GM18505 (cell line): Measurements from ENCODE around the gene USF3.

Experiments
- ATAC-seq: cut with Tn5 transposase; IDR thresholded peaks from one replicate; pipeline ENCODE4 v1.9.1; 2021; ENCODE audit not compliant: unreplicated experiment
- POLR2A ChIP-seq: IDR thresholded peaks from 4 replicates; pipeline ENCODE4 v1.6.1; 2011; ENCODE audit warnings: borderline replicate concordance; ENCODE audit not compliant: insufficient read depth, insufficient read length; ENCODE audit errors: extremely low read depth

USF3 gene

GRCh38 chr3:113629584-113630421, 66.6 kb downstream of the USF3 start:
- no peak for ATAC-seq
- no peak for TF ChIP-seq POLR2A

DNA sequence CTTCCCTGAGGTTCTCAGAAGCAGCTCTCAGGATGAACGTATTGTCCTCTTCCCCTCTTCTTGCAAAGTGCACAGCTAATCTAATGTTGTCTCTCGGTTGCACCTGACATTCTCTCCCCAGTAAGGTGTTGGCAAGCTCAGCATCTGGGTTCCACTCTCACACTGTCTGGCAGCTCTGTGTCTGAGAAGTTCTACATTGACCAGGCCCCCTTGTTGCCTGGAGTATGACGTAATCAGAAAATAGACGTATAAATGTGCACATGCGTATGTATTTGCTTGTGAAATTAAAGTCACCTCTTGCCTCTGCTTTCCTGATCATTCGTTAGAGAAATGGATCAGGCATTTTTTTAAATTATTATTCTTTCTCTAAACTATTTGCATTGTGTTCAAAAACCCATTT, 67.7 kb downstream of the USF3 start:
- no peak for ATAC-seq
- TF ChIP-seq POLR2A = no peak

DNA sequence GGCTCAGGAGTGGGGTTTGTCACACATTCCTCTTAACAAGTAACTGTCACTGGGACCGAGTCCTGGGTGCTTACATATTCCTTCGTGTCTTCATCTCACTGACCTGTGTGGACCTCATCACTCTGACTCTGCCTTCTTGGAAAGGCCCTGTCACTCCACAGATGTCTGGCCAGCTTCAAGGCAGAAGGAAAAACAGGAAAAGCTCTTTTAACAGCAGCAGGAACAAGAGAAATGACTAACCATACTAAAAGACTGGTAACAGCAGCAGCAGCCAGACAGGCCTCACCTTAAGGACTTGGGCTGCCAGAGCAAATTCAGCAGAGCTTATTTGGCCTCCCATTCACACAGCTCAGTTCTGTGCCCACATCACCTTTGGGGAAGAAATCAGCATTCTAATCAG, 68.1 kb downstream of the USF3 start:
- no peak for ATAC-seq
- TF ChIP-seq POLR2A = no peak

DNA sequence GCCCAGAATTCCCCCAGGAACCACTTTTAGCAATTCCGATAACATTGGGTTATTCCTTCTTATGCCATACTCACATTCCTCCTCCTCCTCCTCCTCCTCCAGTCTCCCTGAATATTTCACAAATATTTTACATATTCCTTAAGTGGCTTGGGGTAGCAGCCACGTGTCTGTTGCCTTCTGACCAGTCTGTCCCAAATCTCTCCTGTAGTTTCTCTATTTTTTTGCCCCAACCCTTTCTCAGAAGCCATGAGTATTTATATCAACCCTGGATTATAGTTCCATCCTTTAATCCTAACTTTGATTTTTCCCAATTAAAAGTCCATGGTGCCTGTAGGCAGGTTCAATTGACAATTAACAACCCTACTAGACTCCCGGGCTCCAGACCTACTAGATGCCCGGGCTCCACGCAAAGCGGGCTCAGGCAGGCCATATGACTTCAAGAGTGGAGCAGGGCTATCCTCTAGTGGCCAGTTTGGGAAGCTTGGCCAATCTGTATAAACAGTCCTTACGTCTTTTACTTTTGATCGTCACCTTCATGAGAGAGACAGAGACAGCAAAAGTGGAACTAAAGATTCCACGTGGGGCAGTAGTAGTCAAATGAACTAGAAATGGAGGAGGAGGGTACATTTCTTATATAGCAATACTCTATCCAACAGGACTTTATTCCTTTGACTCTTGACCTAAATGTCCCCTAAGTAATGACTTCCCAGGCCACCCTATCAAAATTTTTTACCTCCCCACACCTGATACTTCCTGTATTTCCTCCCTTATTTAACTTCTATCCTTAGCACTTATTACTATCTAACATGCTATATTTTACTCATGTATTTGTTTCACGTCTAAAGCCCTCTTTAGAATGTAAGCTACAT, 69.7 kb downstream of the USF3 start:
- no peak for ATAC-seq

DNA sequence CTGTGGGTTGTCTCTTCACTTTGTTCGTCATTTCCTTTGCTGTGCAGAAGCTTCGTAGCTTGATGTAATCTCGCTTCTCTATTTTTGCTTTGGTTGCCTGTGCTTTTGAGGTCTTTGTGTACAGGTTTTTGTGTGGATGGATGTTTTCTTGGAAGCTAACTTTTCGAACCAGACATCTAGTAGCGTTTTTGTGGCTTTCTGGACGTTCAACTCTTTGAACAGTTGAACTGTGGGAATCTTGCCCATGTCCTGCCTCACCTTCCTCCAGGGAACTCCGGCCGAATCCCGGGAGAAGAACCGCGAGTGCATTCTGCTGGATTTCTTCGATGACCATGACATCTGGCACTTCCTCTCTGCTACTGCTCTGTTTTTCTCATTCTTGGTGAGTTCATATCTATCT, 70.6 kb downstream of the USF3 start:
- ATAC-seq = no peak
- no peak for TF ChIP-seq POLR2A

More for the DNA sequence above, 69.7 kb downstream of the USF3 start:
- no peak for TF ChIP-seq POLR2A

- no peak for ATAC-seq
- TF ChIP-seq POLR2A = no peak
Observed at GRCh38 chr3:113623811-113624210, 72.6 kb downstream of the USF3 start.

GRCh38 chr3:113623324-113623723, 73.1 kb downstream of the USF3 start:
- TF ChIP-seq POLR2A = no peak
- ATAC-seq = no peak

DNA sequence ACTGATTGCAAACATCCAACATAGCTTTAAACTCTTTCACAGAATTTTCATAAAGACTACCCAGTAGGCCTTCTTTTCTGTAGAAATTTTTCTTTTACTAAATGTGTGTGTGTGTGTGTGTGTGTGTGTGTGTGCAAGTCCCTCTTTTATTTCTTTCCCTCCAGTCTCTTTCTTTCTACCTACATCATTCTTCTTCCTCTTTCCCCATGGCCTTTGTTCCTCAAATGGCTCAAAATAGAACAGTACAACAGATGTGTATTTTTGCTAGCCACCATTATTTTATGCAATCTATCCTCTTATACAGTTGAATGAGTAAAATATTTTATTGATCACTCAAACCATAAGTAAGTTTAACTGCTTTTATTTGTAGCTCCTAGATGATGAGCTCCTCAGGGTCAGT, 76.4 kb downstream of the USF3 start:
- no peak for TF ChIP-seq POLR2A
- no peak for ATAC-seq

DNA sequence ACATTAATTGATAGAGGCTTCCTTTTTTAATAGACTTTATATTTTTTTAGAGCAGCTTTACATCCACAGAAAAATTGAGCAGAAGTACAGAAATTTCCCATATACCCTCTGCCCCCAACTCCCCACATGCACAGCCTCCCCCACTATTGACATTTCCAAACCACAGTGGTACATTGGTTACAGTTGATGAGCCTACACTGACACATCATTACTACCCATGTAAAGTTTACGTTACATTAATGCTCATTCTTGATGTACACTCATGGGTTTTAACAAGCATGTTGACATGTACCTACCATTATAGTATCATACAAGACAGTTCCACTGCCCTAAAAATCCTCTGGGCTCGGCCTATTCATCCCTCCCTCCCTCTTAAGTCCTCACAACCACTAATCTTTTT, 78.7 kb downstream of the USF3 start:
- ATAC-seq = no peak
- TF ChIP-seq POLR2A = no peak

DNA sequence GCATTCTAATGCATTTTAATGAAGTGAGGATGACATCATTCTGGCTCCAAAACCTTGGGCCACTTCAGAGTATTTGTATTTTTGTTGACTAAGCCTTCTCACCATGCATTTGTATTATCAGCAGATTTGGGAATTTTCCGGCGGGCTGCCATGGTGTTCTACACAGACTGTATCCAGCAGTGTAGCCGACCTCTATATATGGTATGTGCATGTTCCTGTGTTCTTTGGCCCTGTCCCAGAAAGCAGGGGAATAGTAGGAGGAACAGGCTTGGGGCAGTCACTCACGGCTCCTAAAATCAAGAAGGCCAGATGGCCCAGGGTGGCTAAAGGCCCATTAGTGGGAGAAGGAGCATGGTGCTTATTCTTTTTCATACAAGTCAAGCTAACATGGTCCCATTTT, 80.5 kb downstream of the USF3 start:
- TF ChIP-seq POLR2A = no peak
- ATAC-seq = no peak

DNA sequence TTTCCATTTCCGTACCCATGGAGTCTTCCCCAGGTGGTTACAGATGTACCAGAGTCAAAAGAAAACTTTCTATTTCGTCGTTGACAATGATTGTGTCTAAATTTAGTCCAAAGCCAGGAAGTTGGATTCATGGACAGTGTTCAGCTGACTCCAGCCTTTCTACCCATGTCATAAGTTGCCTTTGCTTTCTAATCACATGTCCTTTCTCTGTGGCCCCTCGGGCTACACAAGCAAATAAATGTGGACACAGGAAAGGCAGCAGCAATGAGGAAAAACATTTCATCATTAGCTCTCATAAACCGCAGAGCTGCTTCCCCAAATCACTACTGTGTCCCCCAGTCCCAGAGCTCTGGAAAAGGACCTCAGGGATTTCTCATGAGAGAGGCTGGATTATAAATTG, 82.0 kb downstream of the USF3 start:
- ATAC-seq = no peak
- TF ChIP-seq POLR2A = no peak

DNA sequence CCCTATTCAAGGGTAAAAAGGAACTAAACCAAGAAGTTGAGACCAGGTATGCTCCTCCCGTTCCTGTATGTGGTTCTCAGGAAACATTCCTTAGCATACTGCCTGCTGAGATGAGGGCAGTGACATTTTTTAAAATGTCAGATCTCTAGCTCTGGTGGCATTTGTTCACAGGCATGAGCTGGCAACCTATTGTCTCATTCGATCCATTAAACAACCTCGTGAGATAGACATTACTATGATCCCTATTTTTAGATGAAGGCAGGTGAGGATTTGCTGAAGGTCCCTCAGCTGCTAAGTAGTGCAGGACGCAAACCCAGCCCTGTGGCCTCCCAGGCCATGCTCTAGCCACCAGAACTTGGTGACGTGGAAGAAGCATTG, 89.2 kb downstream of the USF3 start:
- ATAC-seq = peak; percentile 17
- no peak for TF ChIP-seq POLR2A

DNA sequence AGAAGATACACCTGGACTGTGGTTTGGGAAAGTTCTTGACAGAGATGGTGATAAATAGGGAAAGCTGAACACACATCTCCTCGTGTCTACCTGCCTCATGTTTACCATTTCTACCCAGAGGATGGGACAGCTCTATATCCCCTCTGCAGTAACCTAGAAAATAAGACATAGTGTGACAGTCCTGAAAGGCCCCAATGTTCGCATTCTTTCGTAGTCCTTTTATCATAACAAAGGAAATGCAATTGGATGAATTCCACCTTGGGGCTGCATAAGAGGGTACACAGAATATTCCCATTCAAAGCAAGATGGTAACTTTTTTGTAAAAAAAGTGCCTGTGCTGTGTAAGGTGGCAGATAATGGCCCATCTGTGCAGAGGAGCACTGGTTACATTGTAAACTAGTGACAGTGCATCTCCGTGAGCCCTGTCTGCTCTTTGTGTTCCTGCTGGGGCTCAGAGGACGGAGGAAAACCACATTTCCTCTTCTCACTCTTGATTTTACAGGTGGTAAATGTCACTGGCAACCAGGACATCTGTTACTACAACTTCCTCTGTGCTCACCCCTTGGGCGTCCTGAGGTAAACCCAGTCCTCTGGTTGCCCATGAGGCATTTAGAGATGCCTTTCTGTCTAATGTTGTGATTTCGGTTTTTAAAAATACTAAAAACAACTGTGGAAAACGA, 89.8 kb downstream of the USF3 start:
- no peak for TF ChIP-seq POLR2A
- ATAC-seq = peak; percentile 99
